ENCODE results near the gene SUGT1. TPM values are rescaled to one million over a fixed set of nuclear protein-coding genes. Genes with fewer than 3 reads are reported as not detected.

The SUGT1 gene
- total RNA-seq, 1 donor from 2014 or later: 56.8 TPM

DNA sequence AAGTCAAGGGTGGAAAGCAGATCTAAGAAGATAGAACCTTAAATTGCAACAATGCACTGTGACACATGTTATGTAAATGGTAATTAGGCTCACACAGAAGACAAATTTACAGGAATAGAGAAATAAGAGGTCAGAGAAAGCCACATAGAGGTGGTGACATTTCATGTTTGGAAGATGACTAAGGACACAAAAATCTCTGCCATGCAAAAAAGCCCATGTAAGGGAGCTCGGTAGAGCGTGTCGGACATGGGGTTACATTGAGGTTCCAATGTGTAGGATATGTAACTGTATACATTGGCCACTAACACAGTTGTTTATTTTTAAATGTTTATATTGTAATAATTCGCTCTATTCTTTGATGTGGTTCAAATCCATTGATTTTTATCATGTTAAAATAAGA lies 33.7 kb downstream of the SUGT1 start:
- Mint-ChIP-seq H3K36me3 (peaks cover 39% of the 10 kb centered on the region), H3K27ac (no peak overlapping the region), H3K4me3 (no peak overlapping the region), H3K27me3 (no peaks in the 10 kb centered on the region), H3K9me3 (no peaks in the 10 kb centered on the region), H3K4me1 (ENCODE audit: unreplicated experiment) (no peaks in the 10 kb centered on the region)
- TF ChIP-seq, protein P1, sequence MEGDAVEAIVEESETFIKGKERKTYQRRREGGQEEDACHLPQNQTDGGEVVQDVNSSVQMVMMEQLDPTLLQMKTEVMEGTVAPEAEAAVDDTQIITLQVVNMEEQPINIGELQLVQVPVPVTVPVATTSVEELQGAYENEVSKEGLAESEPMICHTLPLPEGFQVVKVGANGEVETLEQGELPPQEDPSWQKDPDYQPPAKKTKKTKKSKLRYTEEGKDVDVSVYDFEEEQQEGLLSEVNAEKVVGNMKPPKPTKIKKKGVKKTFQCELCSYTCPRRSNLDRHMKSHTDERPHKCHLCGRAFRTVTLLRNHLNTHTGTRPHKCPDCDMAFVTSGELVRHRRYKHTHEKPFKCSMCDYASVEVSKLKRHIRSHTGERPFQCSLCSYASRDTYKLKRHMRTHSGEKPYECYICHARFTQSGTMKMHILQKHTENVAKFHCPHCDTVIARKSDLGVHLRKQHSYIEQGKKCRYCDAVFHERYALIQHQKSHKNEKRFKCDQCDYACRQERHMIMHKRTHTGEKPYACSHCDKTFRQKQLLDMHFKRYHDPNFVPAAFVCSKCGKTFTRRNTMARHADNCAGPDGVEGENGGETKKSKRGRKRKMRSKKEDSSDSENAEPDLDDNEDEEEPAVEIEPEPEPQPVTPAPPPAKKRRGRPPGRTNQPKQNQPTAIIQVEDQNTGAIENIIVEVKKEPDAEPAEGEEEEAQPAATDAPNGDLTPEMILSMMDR (conservative IDR thresholded peaks at IDR 0.05): no peak
- DNase-seq (ENCODE audit: extremely low spot score, unreplicated experiment): no peak

DNA sequence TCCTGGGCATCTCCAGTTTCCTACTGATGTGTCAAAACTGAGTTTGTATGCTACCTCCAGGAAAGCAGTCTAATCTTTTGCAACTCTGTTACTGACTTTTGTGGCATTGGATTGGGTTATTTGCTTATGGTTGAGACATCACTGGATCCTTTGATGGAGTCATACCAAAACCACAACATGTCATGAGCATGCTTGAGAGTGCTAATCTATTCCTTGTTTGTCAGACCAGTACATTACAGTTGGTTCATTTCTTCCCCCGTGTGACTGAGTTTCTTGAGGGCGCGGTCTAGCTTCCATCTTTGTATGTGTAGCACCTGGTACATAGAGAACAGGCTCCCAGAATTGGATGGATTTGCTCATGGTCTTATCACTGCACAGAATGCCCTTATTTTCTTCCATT lies 43.2 kb downstream of the SUGT1 start:
- Mint-ChIP-seq H3K4me1 (ENCODE audit: unreplicated experiment) (no peaks in the 10 kb centered on the region), H3K27me3 (no peaks in the 10 kb centered on the region), H3K27ac (no peak overlapping the region), H3K9me3 (no peaks in the 10 kb centered on the region), H3K36me3 (peaks cover 7% of the 10 kb centered on the region), H3K4me3 (no peak overlapping the region)
- TF ChIP-seq, protein P1 (conservative IDR thresholded peaks at IDR 0.05): no peak
- DNase-seq (ENCODE audit: extremely low spot score, unreplicated experiment): no peak

DNA sequence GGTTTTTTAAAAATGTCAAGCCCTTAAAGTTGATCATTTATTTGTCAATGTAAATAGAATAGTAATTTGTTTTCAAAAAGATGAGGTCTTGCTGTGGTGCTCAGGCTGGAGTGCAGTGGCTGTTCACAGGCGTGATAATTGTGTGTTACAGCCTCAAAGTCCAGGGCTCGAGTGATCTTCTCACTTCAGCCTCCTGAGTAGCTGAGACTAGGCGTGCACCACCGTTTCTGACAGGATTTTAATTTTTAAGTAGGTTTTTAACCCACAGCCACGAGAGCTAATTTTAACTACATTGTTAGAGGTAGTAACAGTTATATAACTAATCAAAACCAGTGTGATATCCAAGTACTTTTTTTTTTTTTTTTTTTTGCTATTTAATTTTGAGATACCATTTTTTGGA lies 43.9 kb downstream of the SUGT1 start:
- Mint-ChIP-seq H3K27me3 (no peaks in the 10 kb centered on the region), H3K27ac (no peak overlapping the region), H3K36me3 (peaks cover 3% of the 10 kb centered on the region), H3K4me3 (no peak overlapping the region), H3K9me3 (no peaks in the 10 kb centered on the region), H3K4me1 (ENCODE audit: unreplicated experiment) (no peaks in the 10 kb centered on the region)
- TF ChIP-seq, protein P1 (conservative IDR thresholded peaks at IDR 0.05): no peak
- DNase-seq (ENCODE audit: extremely low spot score, unreplicated experiment): no peak

DNA sequence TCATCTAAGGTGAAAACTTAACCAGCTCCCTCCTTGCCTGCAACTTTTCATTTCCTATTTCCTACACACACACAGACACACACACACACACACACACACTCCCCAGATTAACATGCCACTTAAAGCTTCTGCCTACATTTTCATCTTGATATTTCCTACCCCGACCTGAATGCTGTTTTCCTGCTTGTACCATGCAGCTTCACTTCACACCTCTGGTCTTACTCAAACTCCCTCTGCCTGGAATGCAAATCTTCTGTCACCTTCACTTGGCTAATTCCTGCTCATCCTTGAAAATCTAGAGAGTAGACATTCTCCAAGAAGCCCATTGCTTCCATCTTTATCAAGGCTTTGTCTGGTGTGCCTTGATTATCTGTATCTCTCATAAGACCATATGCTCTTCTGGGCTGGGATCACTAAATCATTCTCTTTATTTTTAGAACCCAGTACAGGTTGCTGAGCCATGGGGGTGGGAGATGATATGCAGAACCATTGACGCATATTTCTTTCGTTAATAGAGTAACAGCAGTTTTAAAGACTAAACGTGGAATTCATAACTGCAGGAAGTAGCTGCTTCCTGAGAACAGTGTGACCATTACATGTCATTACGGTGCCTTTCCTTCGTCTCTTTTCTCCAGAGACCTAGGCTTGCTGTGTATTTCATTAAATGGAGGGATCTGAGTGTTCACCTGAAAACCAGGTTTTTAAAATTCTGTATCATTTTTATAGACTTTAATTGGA lies 49.3 kb downstream of the SUGT1 start:
- Mint-ChIP-seq H3K27ac (no peak overlapping the region), H3K9me3 (no peaks in the 10 kb centered on the region), H3K27me3 (no peaks in the 10 kb centered on the region), H3K4me3 (no peak overlapping the region), H3K4me1 (ENCODE audit: unreplicated experiment) (peaks cover 28% of the 10 kb centered on the region), H3K36me3 (no peaks in the 10 kb centered on the region)
- no peak for DNase-seq (ENCODE audit: extremely low spot score, unreplicated experiment)
- TF ChIP-seq, protein P1 (conservative IDR thresholded peaks at IDR 0.05): no peak

DNA sequence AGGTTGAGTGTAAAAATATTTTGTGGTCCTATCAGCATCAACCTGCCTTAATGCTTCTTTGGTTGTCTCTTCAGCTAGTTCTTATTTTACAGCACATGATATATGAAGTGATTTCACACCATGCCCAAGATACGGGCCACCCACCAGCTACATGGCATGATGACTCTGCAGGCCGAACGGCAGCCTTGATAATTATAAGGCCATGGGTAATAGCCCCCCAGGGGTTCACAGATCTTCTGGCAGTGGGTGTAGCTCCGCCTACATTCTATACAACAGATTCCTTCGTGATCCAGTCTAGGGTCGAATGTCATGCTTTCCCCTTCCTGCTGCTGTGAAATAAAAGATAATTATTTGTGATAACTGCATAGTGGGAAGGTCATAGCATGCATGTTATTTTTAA lies 50.8 kb downstream of the SUGT1 start:
- Mint-ChIP-seq H3K9me3 (no peaks in the 10 kb centered on the region), H3K4me1 (ENCODE audit: unreplicated experiment) (peaks cover 28% of the 10 kb centered on the region), H3K27ac (no peak overlapping the region), H3K36me3 (no peaks in the 10 kb centered on the region), H3K27me3 (no peaks in the 10 kb centered on the region), H3K4me3 (no peak overlapping the region)
- DNase-seq (ENCODE audit: extremely low spot score, unreplicated experiment): no peak
- TF ChIP-seq, protein P1 (conservative IDR thresholded peaks at IDR 0.05): no peak
